ENCODE measurements around the gene KCNIP4.

Gene KCNIP4

GRCh38 chr4:21768349-21769310 is 179.9 kb downstream of the KCNIP4 start:
- no peak overlapping the region for H3K9ac ChIP-seq
- no peaks in the 10 kb centered on the region for H3K4me1 ChIP-seq
- H3K4me2 ChIP-seq (ENCODE audit: low read length) = peak overlapping the region; percentile 57
- no peak overlapping the region for H2AFZ ChIP-seq
- H3K27me3 ChIP-seq (ENCODE audit: control insufficient read depth, insufficient read depth, low read length) = no peaks in the 10 kb centered on the region
- TF ChIP-seq CTCF (IDR thresholded peaks at IDR 0.05) = peak; percentile 32
- no peaks in the 10 kb centered on the region for H3K36me3 ChIP-seq (ENCODE audit: control insufficient read depth, insufficient read depth, low read length)
- no peaks in the 10 kb centered on the region for H3K79me2 ChIP-seq
- no peaks in the 10 kb centered on the region for H3K9me3 ChIP-seq (ENCODE audit: control insufficient read depth, low read length)
- H3K27ac ChIP-seq = no peak overlapping the region
- H3K4me3 ChIP-seq (ENCODE audit: low read depth, low read length) = no peak overlapping the region

DNA sequence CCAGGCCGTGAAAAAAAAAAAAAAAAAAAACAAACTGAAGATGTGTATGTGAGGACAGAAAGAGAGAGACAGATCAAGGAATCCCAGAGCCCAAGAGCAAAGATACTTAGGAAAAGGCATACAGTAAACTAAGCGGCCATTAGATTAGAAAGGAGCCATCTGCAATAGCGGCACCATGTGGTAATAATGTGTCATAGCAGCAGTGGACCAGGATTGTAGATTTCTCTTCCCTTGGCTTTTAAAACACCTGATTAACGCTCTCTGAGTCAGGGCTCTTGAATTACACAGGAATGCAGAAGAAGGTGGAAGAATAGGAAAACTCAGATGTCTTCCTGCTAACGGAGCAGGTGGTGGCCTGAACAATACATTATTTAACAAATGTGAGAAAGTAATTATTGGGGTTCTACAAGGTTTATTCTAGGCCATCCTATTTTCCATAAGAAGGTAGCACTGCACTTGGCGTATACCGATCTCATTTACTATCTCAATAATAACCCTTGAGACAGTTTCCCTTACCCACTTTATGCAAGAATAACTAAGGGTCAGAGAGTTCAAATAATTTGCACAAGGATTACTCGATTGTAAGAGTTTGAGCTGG is 182.7 kb downstream of the KCNIP4 start:
- Histone ChIP-seq H3K4me3 (ENCODE audit: low read depth, low read length) (no peak overlapping the region), H3K9ac (no peak overlapping the region), H2AFZ (no peak overlapping the region), H3K4me1 (no peaks in the 10 kb centered on the region), H3K27me3 (ENCODE audit: control insufficient read depth, insufficient read depth, low read length) (no peaks in the 10 kb centered on the region), H3K9me3 (ENCODE audit: control insufficient read depth, low read length) (no peaks in the 10 kb centered on the region), H3K79me2 (no peaks in the 10 kb centered on the region), H3K36me3 (ENCODE audit: control insufficient read depth, insufficient read depth, low read length) (no peaks in the 10 kb centered on the region), H3K4me2 (ENCODE audit: low read length) (no peak overlapping the region), H3K27ac (no peak overlapping the region)
- peak; percentile 48 for TF ChIP-seq CTCF (IDR thresholded peaks at IDR 0.05)

- H3K4me2 ChIP-seq (ENCODE audit: low read length) = no peak overlapping the region
- H3K27me3 ChIP-seq (ENCODE audit: control insufficient read depth, insufficient read depth, low read length) = no peaks in the 10 kb centered on the region
- no peak overlapping the region for H3K27ac ChIP-seq
- H3K36me3 ChIP-seq (ENCODE audit: control insufficient read depth, insufficient read depth, low read length) = no peaks in the 10 kb centered on the region
- no peaks in the 10 kb centered on the region for H3K4me1 ChIP-seq
- no peak overlapping the region for H3K4me3 ChIP-seq (ENCODE audit: low read depth, low read length)
- no peak for TF ChIP-seq CTCF (IDR thresholded peaks at IDR 0.05)
- no peaks in the 10 kb centered on the region for H3K79me2 ChIP-seq
- H3K9ac ChIP-seq = no peak overlapping the region
- no peaks in the 10 kb centered on the region for H3K9me3 ChIP-seq (ENCODE audit: control insufficient read depth, low read length)
- no peak overlapping the region for H2AFZ ChIP-seq
Measured at GRCh38 chr4:21763855-21764254, 184.7 kb downstream of the KCNIP4 start.

- Histone ChIP-seq H3K79me2 (no peaks in the 10 kb centered on the region), H3K27me3 (ENCODE audit: control insufficient read depth, insufficient read depth, low read length) (no peaks in the 10 kb centered on the region), H3K4me2 (ENCODE audit: low read length) (no peak overlapping the region), H3K9ac (no peak overlapping the region), H3K4me1 (no peaks in the 10 kb centered on the region), H3K4me3 (ENCODE audit: low read depth, low read length) (no peak overlapping the region), H3K36me3 (ENCODE audit: control insufficient read depth, insufficient read depth, low read length) (no peaks in the 10 kb centered on the region), H3K9me3 (ENCODE audit: control insufficient read depth, low read length) (no peaks in the 10 kb centered on the region), H3K27ac (no peak overlapping the region), H2AFZ (no peak overlapping the region)
- TF ChIP-seq CTCF (IDR thresholded peaks at IDR 0.05) = no peak
Measured at GRCh38 chr4:21757248-21757647, 191.3 kb downstream of the KCNIP4 start.

Data from parathyroid adenoma (tissue), 2 donors.